K562 (cell line): ENCODE results near the gene HIPK2. TPM values are rescaled to one million over a fixed set of nuclear protein-coding genes. Genes with fewer than 3 reads are reported as not detected.

Source experiments
- ATAC-seq: fragments of 200-7000 bp; cut with Tn5 transposase; 3 replicates; pipeline ENCODE4 v1.9.1; 2020; ENCODE audit warnings: moderate library complexity
- BruUV-seq: library from RNA; stranded (reverse); fragments of 400-500 nt; replicated peaks from 2 replicates; lab custom pipeline; 2021; lab: Mats Ljungman, UMichigan
- CTCF ChIA-PET: fragments of 300-600 bp; formaldehyde crosslinking; extraction: SDS; loops from one replicate; lab custom pipeline; 2021; ENCODE audit warnings: low intra/inter-chr PET ratio; lab: Yijun Ruan, JAX
- POLR2A ChIA-PET: fragments of 300-600, 350-650 bp; sonication (Branson Sonifier 250); formaldehyde crosslinking; extraction: SDS; loops from one replicate; lab custom pipeline; 2021; ENCODE audit warnings: antibody characterized with exemption, inconsistent platforms; lab: Yijun Ruan, JAX
- DNase-seq, 4 experiments: peaks; one replicate each; pipeline versions ENCODE4 v3.0.0 to v3.0.0-alpha.2; 2011 to 2018; ENCODE audit warnings: low spot score in 3 of 4, mixed read lengths in 3 of 4; ENCODE audit errors: extremely low read depth in 1 of 4
- FAIRE-seq: peaks from 2 replicates; lab custom pipeline; 2011; peaks lifted over from hg19 to GRCh38; lab: Jason Lieb, UNC
- H2AFZ ChIP-seq: 2 replicates; pipeline ENCODE4 v1.6.0; 2011; ENCODE audit warnings: low read depth, low read length, control low read depth, inconsistent platforms
- H3K27ac ChIP-seq: fragments of 200-600 bp; 3 replicates; pipeline ENCODE4 v1.8.0; 2011; ENCODE audit warnings: low read depth, mild to moderate bottlenecking, control low read depth, inconsistent platforms, low read length, moderate library complexity, mixed read lengths; ENCODE audit errors: extremely low read depth
- H3K27me3 ChIP-seq, 2 experiments: fragments of 300-600 bp in 1 of 2; 2 replicates in 1 of 2; 3 replicates in 1 of 2; pipeline versions ENCODE4 v1.6.0 to v1.8.0; 2011; ENCODE audit warnings: inconsistent platforms in 2 of 2, low read length in 2 of 2, mild to moderate bottlenecking in 1 of 2, mixed read lengths in 1 of 2, moderate library complexity in 1 of 2; ENCODE audit not compliant: control insufficient read depth in 2 of 2, insufficient read depth in 2 of 2
- H3K36me3 ChIP-seq: fragments of 300-600 bp; 3 replicates; pipeline ENCODE4 v1.8.0; 2011; ENCODE audit warnings: mild to moderate bottlenecking, low read length, inconsistent platforms; ENCODE audit not compliant: control insufficient read depth, insufficient read depth
- H3K4me1 ChIP-seq, 2 experiments: fragments of 200-600 bp in 1 of 2; replicated peaks in 1 of 2; 2 replicates in 1 of 2; 3 replicates in 1 of 2; pipeline versions ENCODE4 v1.5.1 to v1.8.0; 2011; ENCODE audit warnings: inconsistent platforms in 2 of 2, low read length in 2 of 2, mild to moderate bottlenecking in 1 of 2, mixed read lengths in 1 of 2, moderate library complexity in 1 of 2; ENCODE audit not compliant: control insufficient read depth in 2 of 2, insufficient read depth in 2 of 2
- H3K4me2 ChIP-seq: 2 replicates; pipeline ENCODE4 v1.6.1; 2011; ENCODE audit warnings: low read length, control low read depth, inconsistent platforms, mixed read lengths; ENCODE audit not compliant: insufficient read depth
- H3K4me3 ChIP-seq: fragments of 200-600 bp; sonication (generic), shearing (Covaris generic); 2 replicates; pipeline ENCODE4 v1.5.1; 2016; ENCODE audit warnings: control low read depth, inconsistent platforms
- H3K79me2 ChIP-seq: fragments of 200-600 bp; 3 replicates; pipeline ENCODE4 v1.8.0; 2011; ENCODE audit warnings: low read length, inconsistent platforms; ENCODE audit not compliant: control insufficient read depth, insufficient read depth
- H3K9ac ChIP-seq, 2 experiments: 2 replicates each; pipeline versions ENCODE4 v1.6.0 to v1.6.1; 2011; ENCODE audit warnings: low read depth in 2 of 2, low read length in 2 of 2, control low read depth in 1 of 2, inconsistent platforms in 1 of 2, mild to moderate bottlenecking in 1 of 2, mixed read lengths in 1 of 2; ENCODE audit not compliant: insufficient read depth in 1 of 2
- H3K9me1 ChIP-seq: one replicate; pipeline ENCODE4 v1.6.0; 2011; ENCODE audit warnings: inconsistent platforms, mild to moderate bottlenecking, low read length, moderate library complexity; ENCODE audit not compliant: control insufficient read depth, insufficient read depth
- H3K9me3 ChIP-seq: replicated peaks from 2 replicates; pipeline ENCODE4 v1.5.1; 2011; ENCODE audit warnings: low read depth, low read length, inconsistent platforms; ENCODE audit not compliant: control insufficient read depth, insufficient read depth
- H4K20me1 ChIP-seq: replicated peaks from 2 replicates; pipeline ENCODE4 v1.6.1; 2011; ENCODE audit warnings: low read length, inconsistent platforms, mixed read lengths; ENCODE audit not compliant: control insufficient read depth, insufficient read depth
- CAMTA2 ChIP-seq: fragments of 250-450 bp; sonication (Bioruptor Pico); conservative IDR thresholded peaks from 2 replicates; pipeline ENCODE4 v1.5.1; 2022
- EP300 ChIP-seq: IDR thresholded peaks from 2 replicates; pipeline ENCODE4 v1.6.1; 2012; ENCODE audit warnings: low read length, improper control_type of control experiment
- GTF3C2 ChIP-seq: IDR thresholded peaks from 3 replicates; pipeline ENCODE4 v1.6.1; 2011; ENCODE audit warnings: borderline replicate concordance, mild to moderate bottlenecking, moderate library complexity; ENCODE audit not compliant: insufficient read length; ENCODE audit errors: extremely low read depth
- IRF2 ChIP-seq: sonication (generic); formaldehyde crosslinking; IDR thresholded peaks from 2 replicates; pipeline ENCODE4 v1.8.1; 2022; ENCODE audit warnings: mild to moderate bottlenecking, missing genetic modification reagents
- MAX ChIP-seq: sonication (generic); formaldehyde crosslinking; IDR thresholded peaks from 2 replicates; pipeline ENCODE4 v1.9.0; 2022; ENCODE audit warnings: mild to moderate bottlenecking, missing genetic modification reagents
- NKRF ChIP-seq: fragments of 450-650 bp; IDR thresholded peaks from 2 replicates; pipeline ENCODE4 v1.6.1; 2016; ENCODE audit warnings: borderline replicate concordance
- POLR2AphosphoS5 ChIP-seq: IDR thresholded peaks from 2 replicates; pipeline ENCODE4 v1.6.1; 2011; ENCODE audit warnings: mild to moderate bottlenecking, low read depth, low read length, moderate library complexity; ENCODE audit not compliant: control insufficient read depth, insufficient read depth
- PRMT5 ChIP-seq: sonication (generic); formaldehyde crosslinking; IDR thresholded peaks from 2 replicates; pipeline ENCODE4 v1.5.0; 2020; ENCODE audit warnings: missing genetic modification reagents
- RB1 ChIP-seq: fragments of 450-650 bp; IDR thresholded peaks from 2 replicates; pipeline ENCODE4 v1.6.1; 2017; ENCODE audit warnings: low read depth, mild to moderate bottlenecking
- ZNF436 ChIP-seq: fragments of 250-450, 450-650 bp; sonication (Bioruptor Pico); formaldehyde crosslinking; IDR thresholded peaks from 2 replicates; pipeline ENCODE4 v1.7.0; 2020; ENCODE audit warnings: mild to moderate bottlenecking
- WGBS: fragments of 100-300 bp; shearing (Covaris generic); methylation state at CpG from one replicate; pipeline ENCODE4 v1.1.6; 2016; ENCODE audit warnings: low coverage, mixed read lengths; ENCODE audit not compliant: insufficient coverage; ENCODE audit errors: missing lambda C conversion rate; 5-methylcytosine and 5-hydroxymethylcytosine counted together
- in situ Hi-C: fragments of 300-500 bp; cut with MboI; formaldehyde crosslinking; loops from 4 replicates; pipeline ENCODE4 v1.15.0; 2018; ENCODE audit warnings: inconsistent platforms, mixed read lengths
- intact Hi-C: fragments of 100-400 bp; cut with micrococcal nuclease; formaldehyde crosslinking; loops from 2 replicates; pipeline ENCODE4 v1.14.2; 2022
- polyA plus RNA-seq, 8 experiments: library from polyadenylated mRNA; depleted of rRNA in 4 of 8; stranded (reverse) in 5 of 8; unstranded in 3 of 8; fragments of >200 nt; fragmentation: Nextera tagmentation in 2 of 8; fragmentation: Illumina TruSeq in 1 of 8; extraction: Ambion mirVana in 2 of 8; extraction: Trizol in 1 of 8; gene quantifications; 2 replicates each; pipeline versions ENCODE4 v1.2.1 to v1.2.3, GENCODE V29; 2011 to 2014; ENCODE audit warnings: inconsistent platforms in 1 of 8, missing spikeins in 1 of 8
- total RNA-seq, 7 experiments: library from RNA; depleted of rRNA in 6 of 7; stranded (reverse); fragments of >200 nt in 6 of 7; fragmentation: Illumina TruSeq in 2 of 7; extraction: Trizol in 2 of 7; gene quantifications; 2 replicates each; pipeline versions ENCODE4 v1.2.1 to v1.2.3, GENCODE V29; 2011 to 2021; ENCODE audit warnings: low replicate concordance in 1 of 7

HIPK2 gene
- total and polyA plus RNA-seq, 9 of the 15 experiments (the other 6 are each of a cell fraction or from before 2014, with no cell fraction given), result 0.69 to 19.8 (median 5.1) TPM

GRCh38 chr7:139708541-139708940 is 69.3 kb downstream of the HIPK2 start:
- Histone ChIP-seq H3K27me3 (no peaks in the 10 kb centered on the region), H3K9me3 (no peaks in the 10 kb centered on the region), H3K27ac (no peak overlapping the region), H3K9ac (no peak overlapping the region), H3K9me1 (peaks cover 3% of the 10 kb centered on the region), H2AFZ (no peak overlapping the region), H4K20me1 (peaks cover 5% of the 10 kb centered on the region; the same call in 1 of the 2 replicates), H3K36me3 (no peaks in the 10 kb centered on the region), H3K4me3 (no peak overlapping the region), H3K4me1 (no peaks in the 10 kb centered on the region), H3K4me2 (no peak overlapping the region), H3K79me2 (no peaks in the 10 kb centered on the region)
- ATAC-seq, result no peak
- no peak for DNase-seq
- 50% methylated on average over 6 of the region's 6 CpGs for WGBS
- intact Hi-C loops (no loop called here), in situ Hi-C loops (no loop called here)
- FAIRE-seq, result no peak
- BruUV-seq, result no TSS peak
- TF ChIP-seq MAX (CRISPR knock-in tag) (peak; percentile 29; the same call in 1 of the 2 replicates), RB1 (no peak)
- CTCF ChIA-PET, result no interaction called here
- POLR2A ChIA-PET, result interaction anchor here (1.4 to 2.2 kb wide), 2 partner anchors 12 to 15 kb away, joined by 3 to 5 read pairs; no protein-coding TSS in a partner anchor

GRCh38 chr7:139706837-139707236 is 71.0 kb downstream of the HIPK2 start:
- Histone ChIP-seq H3K4me2 (no peak overlapping the region), H3K4me1 (peaks cover 0 to 5% of the 10 kb centered on the region in 2 experiments; a peak in 1 of 5 replicates), H3K27me3 (no peaks in the 10 kb centered on the region), H3K9ac (peak overlapping the region in 1 of 2 experiments; percentile 24; a peak in 1 of 4 replicates), H2AFZ (no peak overlapping the region), H3K9me3 (no peaks in the 10 kb centered on the region), H4K20me1 (peaks cover 5% of the 10 kb centered on the region; the same call in 1 of the 2 replicates), H3K36me3 (no peaks in the 10 kb centered on the region), H3K27ac (no peak overlapping the region), H3K9me1 (peaks cover 3% of the 10 kb centered on the region), H3K4me3 (no peak overlapping the region), H3K79me2 (no peaks in the 10 kb centered on the region)
- POLR2A ChIA-PET, result interaction anchor here (0.7 to 0.8 kb wide), 2 partner anchors 32 to 573 kb away, joined by 3 read pairs; a partner anchor contains a TSS
- DNase-seq, result no peak
- no peak for ATAC-seq
- FAIRE-seq, result no peak
- BruUV-seq, result no TSS peak
- in situ Hi-C loops (no loop called here), intact Hi-C loops (no loop called here)
- CTCF ChIA-PET, result no interaction called here
- WGBS, result 62% methylated on average over 9 of the region's 9 CpGs
- TF ChIP-seq ZNF436 (no peak), GTF3C2 (no peak), NKRF (no peak), POLR2AphosphoS5 (no peak), CAMTA2 (CRISPR knock-in tag) (no peak), EP300 (no peak), PRMT5 (CRISPR knock-in tag) (no peak), IRF2 (CRISPR knock-in tag) (no peak)
